GDM1 (cell line): ENCODE data around the gene SDK2.

Source experiments
- DNase-seq: peaks from one replicate; lab custom pipeline; 2025; lab: John Stamatoyannopoulos, UW

The SDK2 gene

GRCh38 chr17:73414171-73414955 lies 229.9 kb downstream of the SDK2 start:
- DNase-seq, result no peak

- no peak for DNase-seq
Measured at GRCh38 chr17:73412914-73413313, 231.3 kb downstream of the SDK2 start.

- DNase-seq, result no peak
Measured at GRCh38 chr17:73411313-73411747, 232.9 kb downstream of the SDK2 start.

- no peak for DNase-seq
Measured at GRCh38 chr17:73410586-73411312, 233.5 kb downstream of the SDK2 start.

- DNase-seq, result no peak
Measured at GRCh38 chr17:73404246-73404645, 240.0 kb downstream of the SDK2 start.

- DNase-seq, result no peak
Measured at GRCh38 chr17:73402466-73402865, 241.8 kb downstream of the SDK2 start.

- DNase-seq, result no peak
Measured at GRCh38 chr17:73401911-73402310, 242.3 kb downstream of the SDK2 start.

- DNase-seq, result no peak
Measured at GRCh38 chr17:73400915-73401545, 243.2 kb downstream of the SDK2 start.

- DNase-seq, result no peak
Measured at GRCh38 chr17:73399056-73399455, 245.2 kb downstream of the SDK2 start.

- DNase-seq, result no peak
Measured at GRCh38 chr17:73397856-73398540, 246.2 kb downstream of the SDK2 start.

- DNase-seq, result no peak
Measured at GRCh38 chr17:73397278-73397826, 246.9 kb downstream of the SDK2 start.

- no peak for DNase-seq
Measured at GRCh38 chr17:73396431-73397277, 247.6 kb downstream of the SDK2 start.

- no peak for DNase-seq
Measured at GRCh38 chr17:73394512-73395450, 249.5 kb downstream of the SDK2 start.

GRCh38 chr17:73393962-73394361 lies 250.3 kb downstream of the SDK2 start:
- DNase-seq, result no peak

GRCh38 chr17:73393381-73393780 lies 250.9 kb downstream of the SDK2 start:
- no peak for DNase-seq

- DNase-seq, result no peak
Measured at GRCh38 chr17:73391331-73392265, 252.6 kb downstream of the SDK2 start.

GRCh38 chr17:73390851-73391250 lies 253.4 kb downstream of the SDK2 start:
- no peak for DNase-seq

GRCh38 chr17:73390221-73390620 lies 254.0 kb downstream of the SDK2 start:
- no peak for DNase-seq

- DNase-seq, result no peak
Measured at GRCh38 chr17:73389411-73389810, 254.8 kb downstream of the SDK2 start.
